H1 (cell line): ENCODE results near the gene VSX1. TPM values are rescaled to one million over a fixed set of nuclear protein-coding genes. Genes with fewer than 3 reads are reported as not detected.

Experiments
- CTCF ChIA-PET: fragments of 300-600 bp; sonication (Branson Sonifier 250); formaldehyde crosslinking; loops from one replicate; lab custom pipeline; 2021; ENCODE audit not compliant: partially characterized antibody; lab: Charles Lee
- POLR2A ChIA-PET: fragments of 300-600 bp; sonication (Branson Sonifier 250); formaldehyde crosslinking; loops from one replicate; lab custom pipeline; 2021; ENCODE audit warnings: inconsistent platforms; ENCODE audit not compliant: partially characterized antibody; lab: Charles Lee
- DNase-seq, 2 experiments: peaks; one replicate each; pipeline versions ENCODE4 v3.0.0 to v3.0.0-alpha.2; 2010 to 2022; ENCODE audit warnings: low spot score in 2 of 2, low read depth in 1 of 2, mixed read lengths in 1 of 2
- FAIRE-seq: peaks from 2 replicates; lab custom pipeline; 2011; peaks lifted over from hg19 to GRCh38; lab: Jason Lieb, UNC
- H2AFZ ChIP-seq: 2 replicates; pipeline ENCODE4 v1.8.1; 2012; ENCODE audit warnings: low read length, inconsistent platforms
- H2AK5ac ChIP-seq: 2 replicates; pipeline ENCODE4 v1.6.1; 2013; ENCODE audit warnings: low read depth, low read length
- H2BK120ac ChIP-seq: replicated peaks from 2 replicates; pipeline ENCODE3; 2013; ENCODE audit warnings: low read depth, low read length, inconsistent platforms
- H2BK12ac ChIP-seq: 2 replicates; pipeline ENCODE4 v1.6.1; 2013; ENCODE audit warnings: low read depth, low read length
- H2BK15ac ChIP-seq: 2 replicates; pipeline ENCODE4 v1.6.1; 2013; ENCODE audit warnings: low read length
- H2BK20ac ChIP-seq: 2 replicates; pipeline ENCODE4 v1.6.1; 2013; ENCODE audit warnings: low read length
- H2BK5ac ChIP-seq: 2 replicates; pipeline ENCODE4 v1.6.1; 2013; ENCODE audit warnings: low read depth, low read length
- H3K14ac ChIP-seq: 2 replicates; pipeline ENCODE4 v1.6.1; 2013; ENCODE audit warnings: inconsistent platforms; ENCODE audit not compliant: insufficient read length
- H3K18ac ChIP-seq: 2 replicates; pipeline ENCODE4 v1.6.1; 2013; ENCODE audit warnings: low read length; ENCODE audit errors: extremely low read depth
- H3K23ac ChIP-seq: 2 replicates; pipeline ENCODE4 v1.6.1; 2013; ENCODE audit warnings: inconsistent platforms; ENCODE audit not compliant: insufficient read length
- H3K23me2 ChIP-seq: 2 replicates; pipeline ENCODE4 v1.6.1; 2013; ENCODE audit warnings: low read depth, low read length
- H3K27ac ChIP-seq: 2 replicates; pipeline ENCODE4 v1.6.1; 2011; ENCODE audit warnings: low read depth, low read length, inconsistent platforms
- H3K27me3 ChIP-seq, 4 experiments: replicated peaks in 1 of 4; 1 replicate in 1 of 4; 2 replicates in 3 of 4; pipeline versions ENCODE4 v1.6.1 to v1.8.1; 2011 to 2013; ENCODE audit warnings: low read length in 3 of 4, mild to moderate bottlenecking in 3 of 4, inconsistent platforms in 2 of 4, mixed read lengths in 2 of 4, moderate library complexity in 1 of 4; ENCODE audit not compliant: control insufficient read depth in 3 of 4, insufficient read depth in 3 of 4; ENCODE audit errors: extremely low read depth in 1 of 4
- H3K36me3 ChIP-seq, 4 experiments: 2 replicates each; pipeline versions ENCODE4 v1.6.1 to v1.8.1; 2011 to 2013; ENCODE audit warnings: mild to moderate bottlenecking in 4 of 4, low read length in 3 of 4, moderate library complexity in 2 of 4, control low read depth in 1 of 4, inconsistent platforms in 1 of 4; ENCODE audit not compliant: insufficient read depth in 4 of 4, control insufficient read depth in 2 of 4
- H3K4ac ChIP-seq: replicated peaks from 2 replicates; pipeline ENCODE3; 2013; ENCODE audit warnings: low read length, low read depth, mixed read lengths, inconsistent platforms; ENCODE audit not compliant: insufficient read length
- H3K4me1 ChIP-seq, 4 experiments: replicated peaks in 1 of 4; 1 replicate in 1 of 4; 2 replicates in 3 of 4; pipeline versions ENCODE4 v1.6.1 to v1.8.1; 2011 to 2013; ENCODE audit warnings: low read length in 3 of 4, inconsistent platforms in 2 of 4, mixed read lengths in 1 of 4; ENCODE audit not compliant: insufficient read depth in 4 of 4, control insufficient read depth in 3 of 4
- H3K4me2 ChIP-seq, 2 experiments: 2 replicates each; pipeline versions ENCODE4 v1.6.1 to v1.8.1; 2011 to 2013; ENCODE audit warnings: low read depth in 2 of 2, low read length in 2 of 2, control low read depth in 1 of 2, inconsistent platforms in 1 of 2, mild to moderate bottlenecking in 1 of 2; ENCODE audit not compliant: insufficient read depth in 1 of 2
- H3K4me3 ChIP-seq, 4 experiments: fragments of 200-600, 300-600 bp in 1 of 4; sonication (generic), shearing (Covaris generic), sonication (Bioruptor Twin) in 1 of 4; 2 replicates each; pipeline versions ENCODE4 v1.5.1 to v1.8.1; 2011 to 2016; ENCODE audit warnings: low read length in 4 of 4, low read depth in 3 of 4, control low read depth in 2 of 4, inconsistent platforms in 2 of 4, mild to moderate bottlenecking in 2 of 4, mixed read lengths in 1 of 4, moderate library complexity in 1 of 4; ENCODE audit not compliant: insufficient read depth in 2 of 4; ENCODE audit errors: extremely low read depth in 1 of 4
- H3K56ac ChIP-seq: replicated peaks from 2 replicates; pipeline ENCODE3; 2013; ENCODE audit warnings: low read depth, mild to moderate bottlenecking, mixed read lengths, low read length, inconsistent platforms; ENCODE audit not compliant: insufficient read length
- H3K79me1 ChIP-seq: 2 replicates; pipeline ENCODE4 v1.6.1; 2013; ENCODE audit warnings: low read depth, low read length, control low read depth
- H3K79me2 ChIP-seq, 2 experiments: 2 replicates each; pipeline versions ENCODE4 v1.6.1 to v1.8.1; 2012 to 2013; ENCODE audit warnings: low read length in 2 of 2, mild to moderate bottlenecking in 2 of 2, inconsistent platforms in 1 of 2; ENCODE audit not compliant: insufficient read depth in 2 of 2, control insufficient read depth in 1 of 2
- H3K9ac ChIP-seq, 4 experiments: replicated peaks in 1 of 4; 1 replicate in 1 of 4; 2 replicates in 3 of 4; pipeline versions ENCODE4 v1.6.1 to v1.8.1; 2011 to 2013; ENCODE audit warnings: low read depth in 3 of 4, low read length in 3 of 4, control low read depth in 2 of 4, mild to moderate bottlenecking in 2 of 4, moderate library complexity in 2 of 4, inconsistent platforms in 1 of 4; ENCODE audit errors: extremely low read depth in 1 of 4
- H3K9me3 ChIP-seq, 2 experiments: 2 replicates each; pipeline versions ENCODE4 v1.6.1 to v1.8.1; 2012 to 2013; ENCODE audit warnings: mild to moderate bottlenecking in 2 of 2, moderate library complexity in 2 of 2, control low read depth in 1 of 2, inconsistent platforms in 1 of 2, low read depth in 1 of 2, low read length in 1 of 2, mixed read lengths in 1 of 2; ENCODE audit not compliant: insufficient read depth in 2 of 2
- H4K20me1 ChIP-seq, 2 experiments: replicated peaks in 1 of 2; 2 replicates each; pipeline versions ENCODE3 to v1.8.1; 2011 to 2013; ENCODE audit warnings: inconsistent platforms in 2 of 2, low read length in 2 of 2, mild to moderate bottlenecking in 1 of 2; ENCODE audit not compliant: insufficient read depth in 2 of 2, control insufficient read depth in 1 of 2
- H4K5ac ChIP-seq: 2 replicates; pipeline ENCODE4 v1.6.1; 2013; ENCODE audit warnings: low read length, low read depth, mixed read lengths, inconsistent platforms; ENCODE audit not compliant: insufficient read length
- H4K8ac ChIP-seq: 2 replicates; pipeline ENCODE4 v1.8.0; 2013; ENCODE audit warnings: mild to moderate bottlenecking, moderate library complexity, low read length, inconsistent platforms; ENCODE audit not compliant: insufficient read depth; ENCODE audit errors: extremely low read depth
- H4K91ac ChIP-seq: replicated peaks from 2 replicates; pipeline ENCODE3; 2013; ENCODE audit warnings: low read length, mixed read lengths, inconsistent platforms; ENCODE audit not compliant: insufficient read length
- CEBPB ChIP-seq: IDR thresholded peaks from 2 replicates; pipeline ENCODE4 v1.6.1; 2012; ENCODE audit warnings: low read depth, low read length
- KDM5A ChIP-seq: fragments of 200-600 bp; IDR thresholded peaks from 2 replicates; pipeline ENCODE4 v1.7.1; 2012; ENCODE audit warnings: mild to moderate bottlenecking, low read length, inconsistent platforms, mixed read lengths
- RAD21 ChIP-seq, 2 experiments: IDR thresholded peaks in 1 of 2; conservative IDR thresholded peaks in 1 of 2; 2 replicates each; pipeline ENCODE4 v1.6.1; 2011; ENCODE audit warnings: low read depth in 2 of 2, low read length in 2 of 2, improper control_type of control experiment in 1 of 2, inconsistent platforms in 1 of 2, mild to moderate bottlenecking in 1 of 2, moderate library complexity in 1 of 2
- RXRA ChIP-seq: IDR thresholded peaks from 2 replicates; pipeline ENCODE4 v1.6.1; 2011; ENCODE audit warnings: low read depth, mild to moderate bottlenecking, low read length, moderate library complexity; ENCODE audit not compliant: insufficient read depth
- USF2 ChIP-seq: IDR thresholded peaks from 2 replicates; pipeline ENCODE4 v1.6.1; 2011; ENCODE audit warnings: low read length, improper control_type of control experiment
- WGBS, 2 experiments: shearing (Covaris generic) in 1 of 2; methylation state at CpG; one replicate each; pipeline versions ENCODE4 v1.1.6 to v1.1.7; 2013 to 2015; ENCODE audit warnings: low lambda C conversion rate in 2 of 2, mixed read lengths in 2 of 2, inconsistent platforms in 1 of 2, low coverage in 1 of 2, missing lambda C conversion rate in 1 of 2; ENCODE audit not compliant: insufficient replicate concordance in 2 of 2, insufficient coverage in 1 of 2, insufficient read length in 1 of 2; ENCODE audit errors: extremely low coverage in 1 of 2, missing lambda C conversion rate in 1 of 2; 5-methylcytosine and 5-hydroxymethylcytosine counted together
- polyA plus RNA-seq, 7 experiments: library from polyadenylated mRNA; depleted of rRNA in 3 of 7; stranded (reverse) in 5 of 7; unstranded in 2 of 7; fragments of >200 nt in 5 of 7; fragments of 200-250 nt in 2 of 7; gene quantifications; 1 replicate in 5 of 7; 2 replicates in 1 of 7; 4 replicates in 1 of 7; pipeline versions ENCODE4 v1.2.1 to v1.2.3, GENCODE V29; 2011 to 2013; ENCODE audit warnings: missing spikeins in 2 of 7, mixed read lengths in 2 of 7
- total RNA-seq: library from RNA; stranded (reverse); fragmentation: NEBNext Ultra II Directional; extraction: Animal tissue kit (Norgen Biotek cat#: 25700); gene quantifications from 2 replicates; pipeline ENCODE4 v1.2.1, GENCODE V29; 2021
- TF ChIP-seq, protein P1 (sequence below), 3 experiments: IDR thresholded peaks; 1 replicate in 2 of 3; 2 replicates in 1 of 3; pipeline versions ENCODE4 v1.5.1 to v1.6.1; 2011; ENCODE audit warnings: low read length in 3 of 3, mild to moderate bottlenecking in 3 of 3, inconsistent platforms in 2 of 3, low read depth in 1 of 3, moderate library complexity in 1 of 3; ENCODE audit not compliant: insufficient read depth in 1 of 3; ENCODE audit errors: control extremely low read depth in 1 of 3

The VSX1 gene
- total and polyA plus RNA-seq, 2 of the 8 experiments (the other 6 are each of a cell fraction or from before 2014, with no cell fraction given): 0.14 TPM; not detected in 1

DNA sequence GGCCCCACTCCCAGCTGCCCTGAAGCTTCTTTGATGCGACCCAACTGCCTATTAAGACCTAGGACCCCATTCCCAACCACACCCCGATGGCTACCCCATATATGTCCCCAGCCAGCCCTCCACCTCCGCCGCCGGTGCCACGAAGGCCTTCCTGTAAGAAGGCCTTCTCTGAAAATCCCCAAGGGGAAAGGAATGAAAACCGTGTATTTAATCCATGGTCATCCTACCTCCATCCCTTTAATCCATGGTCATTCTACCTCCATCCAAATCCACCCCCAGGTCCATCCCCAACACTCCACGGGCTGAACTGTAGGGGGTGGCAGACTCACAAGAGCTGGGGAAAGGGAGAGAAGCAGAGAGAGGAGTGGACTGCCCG, 545 bp upstream of the VSX1 start:
- H4K5ac ChIP-seq: no peak overlapping the region
- no peak overlapping the region for H2BK15ac ChIP-seq
- no peak overlapping the region for H3K18ac ChIP-seq
- H4K20me1 ChIP-seq: peaks cover 2 to 4% of the 10 kb centered on the region in 2 experiments
- POLR2A ChIA-PET: interaction anchor here (0.6 to 2.0 kb wide), 2 partner anchors 9 to 77 kb away, joined by 3 to 4 read pairs; no protein-coding TSS in a partner anchor
- peaks cover 9% of the 10 kb centered on the region; the same call in 1 of the 2 replicates for H3K23me2 ChIP-seq
- no peak overlapping the region for H2AK5ac ChIP-seq
- no peaks in the 10 kb centered on the region; a peak in 1 of 8 replicates for H3K36me3 ChIP-seq
- DNase-seq (peak in 1 of 2 experiments; percentile 48), FAIRE-seq (no peak)
- no peaks in the 10 kb centered on the region for H3K79me2 ChIP-seq
- H3K14ac ChIP-seq: no peak overlapping the region
- no peak overlapping the region for H2BK5ac ChIP-seq
- H2BK20ac ChIP-seq: no peak overlapping the region
- no peak overlapping the region for H4K91ac ChIP-seq
- H3K27me3 ChIP-seq: peaks cover 66 to 97% (median 91%) of the 10 kb centered on the region in 4 experiments
- H3K27ac ChIP-seq: no peak overlapping the region
- no peak overlapping the region for H3K9ac ChIP-seq
- H3K4me1 ChIP-seq: peaks cover 0 to 15% (median 5%) of the 10 kb centered on the region in 4 experiments; a peak in 5 of 7 replicates
- no peak overlapping the region for H3K56ac ChIP-seq
- H2BK12ac ChIP-seq: no peak overlapping the region
- H2AFZ ChIP-seq: no peak overlapping the region
- 0 out of 8 replicates have a peak overlapping the region, but pooled peaks of 1 of the 4 experiments have one; percentile 53 for H3K4me3 ChIP-seq
- TF ChIP-seq RAD21 (IDR thresholded peaks at IDR 0.05 in 1 of 2, conservative IDR thresholded peaks at IDR 0.05 in 1 of 2; ENCODE audit: low read depth in 2 of 2, low read length in 2 of 2): peak in 1 of 2 experiments; percentile 35; a peak in 1 of 4 replicates
- no peak for TF ChIP-seq RXRA
- TF ChIP-seq KDM5A: no peak
- TF ChIP-seq, protein P1, sequence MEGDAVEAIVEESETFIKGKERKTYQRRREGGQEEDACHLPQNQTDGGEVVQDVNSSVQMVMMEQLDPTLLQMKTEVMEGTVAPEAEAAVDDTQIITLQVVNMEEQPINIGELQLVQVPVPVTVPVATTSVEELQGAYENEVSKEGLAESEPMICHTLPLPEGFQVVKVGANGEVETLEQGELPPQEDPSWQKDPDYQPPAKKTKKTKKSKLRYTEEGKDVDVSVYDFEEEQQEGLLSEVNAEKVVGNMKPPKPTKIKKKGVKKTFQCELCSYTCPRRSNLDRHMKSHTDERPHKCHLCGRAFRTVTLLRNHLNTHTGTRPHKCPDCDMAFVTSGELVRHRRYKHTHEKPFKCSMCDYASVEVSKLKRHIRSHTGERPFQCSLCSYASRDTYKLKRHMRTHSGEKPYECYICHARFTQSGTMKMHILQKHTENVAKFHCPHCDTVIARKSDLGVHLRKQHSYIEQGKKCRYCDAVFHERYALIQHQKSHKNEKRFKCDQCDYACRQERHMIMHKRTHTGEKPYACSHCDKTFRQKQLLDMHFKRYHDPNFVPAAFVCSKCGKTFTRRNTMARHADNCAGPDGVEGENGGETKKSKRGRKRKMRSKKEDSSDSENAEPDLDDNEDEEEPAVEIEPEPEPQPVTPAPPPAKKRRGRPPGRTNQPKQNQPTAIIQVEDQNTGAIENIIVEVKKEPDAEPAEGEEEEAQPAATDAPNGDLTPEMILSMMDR (IDR thresholded peaks at IDR 0.05; ENCODE audit: control extremely low read depth in 1 of 3, insufficient read depth in 1 of 3, low read depth in 1 of 3, low read length in 3 of 3): peak in 1 of 3 experiments; percentile 3; a peak in 1 of 4 replicates
- no peak for TF ChIP-seq USF2
- no peak for TF ChIP-seq CEBPB
- H3K23ac ChIP-seq: no peak overlapping the region
- no peak overlapping the region for H4K8ac ChIP-seq
- H2BK120ac ChIP-seq: no peak overlapping the region
- H3K4me2 ChIP-seq: peak overlapping the region; percentile 91 to 97; a peak in 2 of 4 replicates
- no peaks in the 10 kb centered on the region for H3K9me3 ChIP-seq
- CTCF ChIA-PET: interaction anchor here (0.8 to 1.9 kb wide), 5 partner anchors 18 to 165 kb away, joined by 3 to 5 read pairs (median 3); partner anchors contain the start of gene PYGB
- H3K4ac ChIP-seq: no peak overlapping the region
- no peaks in the 10 kb centered on the region for H3K79me1 ChIP-seq
- WGBS, 2 experiments: 48% methylated on average over 6 of the region's 9 CpGs; no CpG with 5 or more reads in 1 of the 2 experiments
